ENCODE results near the gene GRM7.

- TF ChIP-seq CTCF (IDR thresholded peaks at IDR 0.05) = no peak
- no peak for TF ChIP-seq POLR2A (IDR thresholded peaks at IDR 0.05)
Observed at GRCh38 chr3:7000501-7000900, 139.6 kb downstream of the GRM7 start.
